Measurements from ENCODE around the gene KRT81. TPM values are rescaled to one million over a fixed set of nuclear protein-coding genes. Genes with fewer than 3 reads are reported as not detected.
"Not testable (repeated sequence)": the region's sequence is repeated elsewhere in the genome, so short reads cannot be mapped to it uniquely, and the experiment has no call there.

Gene KRT81
- polyA plus RNA-seq, 3 donors: 0.04 to 0.34 TPM; not detected in 1

GRCh38 chr12:52320784-52321400, 29.6 kb upstream of the KRT81 start, which contains the start of gene KRT83:
Gene KRT83 (minus strand): TSS chr12:52321398. CDS start chr12:52321335, 63 bp downstream.
- H3K27ac ChIP-seq (ENCODE audit: low read depth, low read length): no peak within 1 kb of the TSS

DNA sequence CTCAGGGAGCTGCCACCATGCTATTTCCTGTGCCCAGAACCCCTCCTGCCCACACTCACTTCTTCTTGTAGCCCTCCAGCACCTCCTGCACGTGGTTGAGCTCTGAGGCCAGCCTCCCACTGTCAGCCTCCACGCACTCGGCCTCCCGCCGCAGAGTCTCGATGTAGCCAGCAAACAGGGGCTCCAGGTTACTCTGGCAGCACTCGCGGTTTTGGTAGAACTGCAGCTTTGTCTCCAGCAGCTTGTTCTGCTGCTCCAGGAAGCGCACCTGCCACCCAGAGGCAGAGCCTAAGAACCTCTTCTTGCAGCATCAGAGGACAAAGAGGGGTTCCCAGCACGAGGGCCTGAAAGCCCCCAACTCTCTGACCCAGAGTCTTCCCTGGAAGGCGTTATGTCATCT, 27.8 kb upstream of the KRT81 start:
- WGBS, 3 donors: 68 to 69% (median 69%) methylated on average over 11 of the region's 11 CpGs
- H3K27ac ChIP-seq (ENCODE audit: low read depth, low read length): no peak overlapping the region

More at GRCh38 chr12:52320784-52321400, 29.6 kb upstream of the KRT81 start, which contains the start of gene KRT83:
- WGBS, 3 donors: 69 to 71% (median 70%) methylated on average over 35 of the region's 35 CpGs

- 86 to 87% (median 86%) methylated on average over 11 of the region's 11 CpGs for WGBS, 3 donors
- no peak overlapping the region for H3K27ac ChIP-seq (ENCODE audit: low read depth, low read length)
These were observed 27.1 kb upstream of the KRT81 start for GRCh38 chr12:52318241-52318990.

DNA sequence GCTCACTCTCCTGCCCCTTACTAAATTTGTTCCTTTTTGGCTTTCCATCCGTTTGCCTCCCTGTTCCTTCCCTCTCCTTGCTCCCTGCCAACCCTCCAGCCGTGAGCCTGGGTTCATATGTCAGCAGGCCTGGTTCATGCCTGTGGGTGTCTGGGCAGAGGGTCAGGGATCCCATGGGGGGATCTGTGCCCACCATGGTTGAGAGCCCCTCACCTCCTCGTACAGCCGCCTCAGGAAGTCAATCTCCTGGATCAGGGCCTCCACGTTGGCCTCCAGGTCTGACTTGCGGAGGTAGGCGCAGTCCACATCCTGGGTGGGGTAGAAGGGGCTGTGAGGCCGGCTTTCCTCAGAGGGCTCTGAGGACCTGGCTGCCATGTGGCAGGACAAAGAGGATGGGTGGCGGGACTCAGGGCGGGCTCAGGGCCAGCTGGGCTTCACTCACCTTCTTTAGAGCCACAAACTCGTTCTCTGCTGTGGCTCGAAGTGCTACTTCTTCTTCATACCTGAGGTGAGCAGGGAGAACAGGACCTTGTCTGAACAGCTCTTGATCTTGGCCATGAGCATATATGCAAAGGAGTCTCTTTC, 26.2 kb upstream of the KRT81 start:
- H3K27ac ChIP-seq (ENCODE audit: low read depth, low read length): no peak overlapping the region
- whole genome bisulfite sequencing, 3 donors: 76 to 85% (median 79%) methylated on average over 12 of the region's 12 CpGs

- H3K27ac ChIP-seq (ENCODE audit: low read depth, low read length): no peak overlapping the region
- WGBS, 3 donors: 87 to 96% (median 95%) methylated on average over 11 of the region's 11 CpGs
These were observed 25.4 kb upstream of the KRT81 start for GRCh38 chr12:52316701-52317100.

DNA sequence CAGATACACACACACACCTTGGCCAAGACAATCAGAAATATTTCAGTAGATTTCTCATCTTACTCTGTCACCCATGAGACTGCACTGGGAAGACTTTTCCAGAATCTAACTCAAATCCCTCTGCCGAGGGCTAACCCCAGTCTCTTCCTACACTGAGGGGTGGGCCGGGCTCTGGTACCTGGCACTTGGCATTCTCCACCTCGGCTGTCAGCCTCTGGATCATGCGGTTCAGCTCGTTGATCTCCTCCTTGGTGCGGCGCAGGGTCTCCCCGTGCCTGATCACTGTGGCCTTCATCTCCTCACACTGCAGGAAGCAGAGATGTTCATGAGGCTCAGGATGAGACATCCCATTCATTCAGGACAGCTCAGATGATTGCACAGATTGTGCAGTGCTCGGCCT, 25.0 kb upstream of the KRT81 start:
- no peak overlapping the region for H3K27ac ChIP-seq (ENCODE audit: low read depth, low read length)
- WGBS, 3 donors: 83 to 92% (median 92%) methylated on average over 9 of the region's 9 CpGs

DNA sequence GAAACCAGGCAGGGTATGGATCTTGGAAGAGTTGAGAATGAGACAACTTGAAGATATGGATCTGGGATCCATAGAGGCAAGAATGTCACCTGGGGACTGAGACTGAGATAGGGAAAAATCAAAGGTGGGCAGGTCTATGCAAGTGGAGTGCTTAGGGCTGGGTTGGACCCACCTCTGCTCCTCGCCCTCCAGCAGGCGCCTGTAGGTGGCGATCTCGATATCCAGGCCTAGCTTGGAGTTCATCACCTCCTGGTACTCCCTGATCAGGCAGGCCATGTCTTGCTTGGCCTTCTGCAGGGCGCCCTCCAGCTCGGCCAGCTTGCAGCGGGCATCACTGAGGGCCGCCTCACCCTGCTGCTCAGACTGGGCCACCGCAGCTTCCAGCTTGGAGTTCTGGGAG, 24.4 kb upstream of the KRT81 start:
- 72 to 74% (median 73%) methylated on average over 9 of the region's 9 CpGs for WGBS, 3 donors
- H3K27ac ChIP-seq (ENCODE audit: low read depth, low read length): not testable (repeated sequence)

DNA sequence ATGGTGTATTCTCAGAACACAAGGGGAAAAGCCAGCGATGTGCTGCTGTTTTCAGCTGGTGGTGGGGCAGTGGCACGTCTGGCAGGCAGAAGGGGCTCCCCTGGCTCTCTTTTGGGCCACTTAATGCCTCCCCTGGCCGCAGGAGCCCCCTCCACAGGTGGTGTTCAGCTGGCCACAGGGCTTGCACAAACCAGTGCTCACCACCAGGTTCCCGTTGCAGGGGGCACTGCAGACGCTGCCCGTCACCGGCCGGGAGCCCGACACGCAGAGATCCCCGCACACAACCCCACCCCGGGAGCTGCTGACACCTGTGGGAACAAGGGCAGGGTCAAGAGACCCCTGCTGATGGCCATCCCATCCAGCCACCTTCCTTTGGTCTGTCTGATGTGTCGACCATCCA, 23.2 kb upstream of the KRT81 start:
- 80 to 83% (median 82%) methylated on average over 12 to 13 of the region's 13 CpGs for WGBS, 3 donors
- no peak overlapping the region for H3K27ac ChIP-seq (ENCODE audit: low read depth, low read length)

DNA sequence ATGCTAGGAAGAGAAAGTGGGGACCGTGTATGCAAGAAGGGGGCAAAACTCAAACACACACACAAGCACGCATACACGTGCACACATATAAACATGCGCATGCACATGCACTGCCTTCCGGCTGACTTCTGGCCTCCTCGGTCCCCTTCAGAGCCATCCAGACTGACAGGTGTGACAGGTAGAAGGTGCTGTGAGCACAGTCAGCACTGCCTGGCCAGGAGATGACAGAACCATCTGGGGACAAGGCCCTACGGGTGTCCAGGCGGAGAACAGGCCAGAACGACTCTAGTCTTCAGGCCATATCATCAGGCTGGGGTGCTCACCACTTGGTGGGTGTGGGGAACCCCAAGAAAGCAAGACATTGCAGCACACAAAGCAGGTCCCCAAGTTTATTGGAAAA, 22.6 kb upstream of the KRT81 start:
- no peak overlapping the region for H3K27ac ChIP-seq (ENCODE audit: low read depth, low read length)
- WGBS, 3 donors: 79 to 86% (median 85%) methylated on average over 9 of the region's 9 CpGs

DNA sequence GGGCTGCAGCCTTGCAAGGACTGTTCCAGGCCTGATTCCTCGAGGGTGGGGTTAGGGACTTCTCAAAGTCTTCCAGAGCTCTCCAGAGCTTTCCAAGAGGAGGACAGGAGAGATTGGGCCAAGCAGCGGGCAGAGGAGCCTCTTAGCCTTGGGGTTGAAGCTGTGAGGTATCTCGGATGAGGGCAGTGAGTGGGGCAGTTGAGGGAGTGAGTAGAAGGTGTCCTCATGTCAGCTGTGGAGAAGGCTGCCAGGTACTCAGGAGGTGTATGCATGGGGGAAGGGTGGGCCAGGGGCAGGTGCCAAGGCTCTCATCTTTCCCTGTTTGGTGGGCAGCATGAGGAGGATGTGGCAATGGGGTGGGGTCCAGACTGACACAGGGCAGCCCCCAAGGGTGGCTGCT, 22.1 kb upstream of the KRT81 start:
- 67 to 79% (median 67%) methylated on average over 3 of the region's 3 CpGs for WGBS, 3 donors

DNA sequence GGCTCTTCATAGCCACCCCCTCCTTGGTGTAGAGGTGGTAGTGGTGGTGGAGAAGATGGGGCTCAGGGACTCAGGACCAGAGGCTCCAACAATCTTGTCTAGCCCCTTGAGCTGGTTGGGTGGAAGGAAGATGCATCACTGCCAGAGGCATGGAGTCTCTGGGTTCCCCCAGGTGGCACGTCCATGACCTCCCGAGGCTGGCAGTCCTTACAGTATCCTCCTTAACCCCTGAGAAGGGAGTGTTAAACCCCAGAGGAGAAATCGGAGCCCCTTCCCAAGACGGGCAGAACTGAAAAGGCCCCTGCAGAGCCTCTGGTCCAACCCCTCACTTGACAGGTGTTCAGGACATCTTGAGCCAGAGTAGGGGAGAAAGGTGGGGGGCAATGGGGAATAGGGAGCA, 20.8 kb upstream of the KRT81 start:
- H3K27ac ChIP-seq (ENCODE audit: low read depth, low read length): no peak overlapping the region
- 70 to 81% (median 76%) methylated on average over 4 of the region's 4 CpGs for WGBS, 3 donors

More for the DNA sequence above, 22.1 kb upstream of the KRT81 start:
- no peak overlapping the region for H3K27ac ChIP-seq (ENCODE audit: low read depth, low read length)

DNA sequence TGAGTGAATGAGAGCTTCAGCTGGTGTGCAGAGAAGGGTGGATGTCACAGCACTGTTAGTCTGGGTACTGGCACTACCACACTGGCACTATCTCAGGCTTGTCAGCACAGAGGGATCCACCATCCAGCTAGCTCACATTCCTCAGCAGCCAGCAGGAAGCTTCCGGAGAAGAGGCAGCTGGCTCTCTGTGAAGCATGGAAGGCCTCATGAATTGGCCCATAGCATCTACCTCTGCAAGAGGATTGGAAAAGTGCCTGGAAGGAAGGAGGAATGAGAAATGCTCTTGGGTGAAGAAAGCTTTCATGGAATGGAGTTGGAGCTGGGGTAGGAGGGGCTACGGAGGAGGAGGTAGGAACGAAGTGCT, 19.9 kb upstream of the KRT81 start:
- H3K27ac ChIP-seq (ENCODE audit: low read depth, low read length): no peak overlapping the region
- 80 to 87% (median 84%) methylated on average over 3 of the region's 3 CpGs for WGBS, 3 donors

DNA sequence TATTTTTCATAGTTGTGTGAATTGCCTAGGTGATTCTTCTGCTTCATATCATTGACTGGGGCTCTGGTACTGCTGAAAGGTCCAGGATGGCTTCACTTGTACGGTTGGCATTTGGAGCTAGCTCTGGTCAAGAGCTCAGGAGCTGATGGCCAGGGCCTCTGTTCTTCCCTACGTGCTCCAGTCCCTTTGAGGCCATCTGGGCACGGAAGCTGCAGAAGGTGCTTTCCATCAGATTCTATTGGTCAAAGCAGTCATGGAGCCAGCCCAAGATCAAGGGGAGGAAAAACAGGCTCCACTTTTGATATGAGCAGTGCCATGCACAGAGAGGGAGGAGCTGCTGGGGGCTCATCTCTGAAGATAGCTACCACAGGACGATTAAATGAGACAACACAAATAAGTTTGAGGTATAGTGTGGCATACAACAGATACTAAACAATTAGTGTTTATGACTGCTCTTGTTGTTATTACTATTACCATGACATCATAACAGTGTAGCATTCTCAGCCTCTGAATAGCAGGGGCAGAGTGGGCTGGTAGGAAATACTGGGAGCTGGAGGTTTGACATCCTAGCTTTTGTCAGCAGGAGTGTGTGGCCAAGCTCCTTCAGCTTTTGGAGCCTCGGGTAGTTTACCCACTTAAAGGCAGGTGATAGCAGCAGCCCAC, 19.4 kb upstream of the KRT81 start:
- 75 to 86% (median 76%) methylated on average over 5 of the region's 5 CpGs for WGBS, 3 donors
- no peak overlapping the region for H3K27ac ChIP-seq (ENCODE audit: low read depth, low read length)

- 53 to 56% (median 53%) methylated on average over 15 of the region's 15 CpGs for WGBS, 3 donors
- no peak overlapping the region for H3K27ac ChIP-seq (ENCODE audit: low read depth, low read length)
These were observed 17.6 kb upstream of the KRT81 start for GRCh38 chr12:52308806-52309425.

GRCh38 chr12:52307836-52308805, 16.8 kb upstream of the KRT81 start:
- 6 to 9% (median 9%) methylated on average over 70 to 71 of the region's 71 CpGs for WGBS, 3 donors
- H3K27ac ChIP-seq (ENCODE audit: low read depth, low read length): no peak overlapping the region

DNA sequence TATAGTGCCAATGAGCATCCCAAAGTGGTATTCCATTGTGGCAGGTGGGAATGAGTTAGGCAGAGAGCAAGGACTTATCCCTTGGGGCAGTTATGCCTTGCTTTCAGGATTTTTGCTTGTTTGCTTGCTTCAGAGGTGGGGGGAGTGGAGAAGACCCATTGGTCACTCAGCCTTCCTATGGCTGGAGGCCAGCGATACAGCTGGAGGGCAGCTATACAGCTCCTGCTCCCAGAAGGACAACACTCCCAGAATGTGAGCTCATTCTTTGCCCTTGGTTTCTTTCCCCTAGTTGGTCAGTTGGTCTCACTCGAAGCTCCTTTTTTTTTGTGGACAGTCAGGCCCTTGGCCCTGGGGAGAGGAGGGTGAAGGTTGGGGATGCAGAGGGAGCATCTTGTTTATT, 15.4 kb upstream of the KRT81 start:
- 84 to 97% (median 85%) methylated on average over 2 of the region's 2 CpGs for WGBS, 3 donors
- no peak overlapping the region for H3K27ac ChIP-seq (ENCODE audit: low read depth, low read length)

- WGBS, 3 donors: 72 to 79% (median 72%) methylated on average over 9 to 11 of the region's 11 CpGs
- no peak overlapping the region for H3K27ac ChIP-seq (ENCODE audit: low read depth, low read length)
These were observed 14.8 kb upstream of the KRT81 start for GRCh38 chr12:52305921-52306705.
